K562 (cell line): ENCODE measurements around the gene MLANA. TPM values are rescaled to one million over a fixed set of nuclear protein-coding genes. Genes with fewer than 3 reads are reported as not detected.

Experiments used
- ATAC-seq: fragments of 200-7000 bp; cut with Tn5 transposase; 3 replicates; pipeline ENCODE4 v1.9.1; 2020; ENCODE audit warnings: moderate library complexity
- BruUV-seq: library from RNA; stranded (reverse); fragments of 400-500 nt; replicated peaks from 2 replicates; lab custom pipeline; 2021; lab: Mats Ljungman, UMichigan
- CTCF ChIA-PET: fragments of 300-600 bp; formaldehyde crosslinking; extraction: SDS; loops from one replicate; lab custom pipeline; 2021; ENCODE audit warnings: low intra/inter-chr PET ratio; lab: Yijun Ruan, JAX
- POLR2A ChIA-PET: fragments of 300-600, 350-650 bp; sonication (Branson Sonifier 250); formaldehyde crosslinking; extraction: SDS; loops from one replicate; lab custom pipeline; 2021; ENCODE audit warnings: antibody characterized with exemption, inconsistent platforms; lab: Yijun Ruan, JAX
- DNase-seq, 4 experiments: peaks; one replicate each; pipeline versions ENCODE4 v3.0.0 to v3.0.0-alpha.2; 2011 to 2018; ENCODE audit warnings: low spot score in 3 of 4, mixed read lengths in 3 of 4; ENCODE audit errors: extremely low read depth in 1 of 4
- FAIRE-seq: peaks from 2 replicates; lab custom pipeline; 2011; peaks lifted over from hg19 to GRCh38; lab: Jason Lieb, UNC
- H2AFZ ChIP-seq: 2 replicates; pipeline ENCODE4 v1.6.0; 2011; ENCODE audit warnings: low read depth, low read length, control low read depth, inconsistent platforms
- H3K27ac ChIP-seq: fragments of 200-600 bp; 3 replicates; pipeline ENCODE4 v1.8.0; 2011; ENCODE audit warnings: low read depth, mild to moderate bottlenecking, control low read depth, inconsistent platforms, low read length, moderate library complexity, mixed read lengths; ENCODE audit errors: extremely low read depth
- H3K27me3 ChIP-seq, 2 experiments: fragments of 300-600 bp in 1 of 2; 2 replicates in 1 of 2; 3 replicates in 1 of 2; pipeline versions ENCODE4 v1.6.0 to v1.8.0; 2011; ENCODE audit warnings: inconsistent platforms in 2 of 2, low read length in 2 of 2, mild to moderate bottlenecking in 1 of 2, mixed read lengths in 1 of 2, moderate library complexity in 1 of 2; ENCODE audit not compliant: control insufficient read depth in 2 of 2, insufficient read depth in 2 of 2
- H3K36me3 ChIP-seq: fragments of 300-600 bp; 3 replicates; pipeline ENCODE4 v1.8.0; 2011; ENCODE audit warnings: mild to moderate bottlenecking, low read length, inconsistent platforms; ENCODE audit not compliant: control insufficient read depth, insufficient read depth
- H3K4me1 ChIP-seq, 2 experiments: fragments of 200-600 bp in 1 of 2; replicated peaks in 1 of 2; 2 replicates in 1 of 2; 3 replicates in 1 of 2; pipeline versions ENCODE4 v1.5.1 to v1.8.0; 2011; ENCODE audit warnings: inconsistent platforms in 2 of 2, low read length in 2 of 2, mild to moderate bottlenecking in 1 of 2, mixed read lengths in 1 of 2, moderate library complexity in 1 of 2; ENCODE audit not compliant: control insufficient read depth in 2 of 2, insufficient read depth in 2 of 2
- H3K4me2 ChIP-seq: 2 replicates; pipeline ENCODE4 v1.6.1; 2011; ENCODE audit warnings: low read length, control low read depth, inconsistent platforms, mixed read lengths; ENCODE audit not compliant: insufficient read depth
- H3K4me3 ChIP-seq: fragments of 200-600 bp; sonication (generic), shearing (Covaris generic); 2 replicates; pipeline ENCODE4 v1.5.1; 2016; ENCODE audit warnings: control low read depth, inconsistent platforms
- H3K79me2 ChIP-seq: fragments of 200-600 bp; 3 replicates; pipeline ENCODE4 v1.8.0; 2011; ENCODE audit warnings: low read length, inconsistent platforms; ENCODE audit not compliant: control insufficient read depth, insufficient read depth
- H3K9ac ChIP-seq, 2 experiments: 2 replicates each; pipeline versions ENCODE4 v1.6.0 to v1.6.1; 2011; ENCODE audit warnings: low read depth in 2 of 2, low read length in 2 of 2, control low read depth in 1 of 2, inconsistent platforms in 1 of 2, mild to moderate bottlenecking in 1 of 2, mixed read lengths in 1 of 2; ENCODE audit not compliant: insufficient read depth in 1 of 2
- H3K9me1 ChIP-seq: one replicate; pipeline ENCODE4 v1.6.0; 2011; ENCODE audit warnings: inconsistent platforms, mild to moderate bottlenecking, low read length, moderate library complexity; ENCODE audit not compliant: control insufficient read depth, insufficient read depth
- H3K9me3 ChIP-seq: replicated peaks from 2 replicates; pipeline ENCODE4 v1.5.1; 2011; ENCODE audit warnings: low read depth, low read length, inconsistent platforms; ENCODE audit not compliant: control insufficient read depth, insufficient read depth
- H4K20me1 ChIP-seq: replicated peaks from 2 replicates; pipeline ENCODE4 v1.6.1; 2011; ENCODE audit warnings: low read length, inconsistent platforms, mixed read lengths; ENCODE audit not compliant: control insufficient read depth, insufficient read depth
- CREM ChIP-seq: IDR thresholded peaks from 2 replicates; pipeline ENCODE4 v1.6.1; 2014; ENCODE audit warnings: antibody characterized with exemption, low read depth
- DDX20 ChIP-seq: fragments of 450-650 bp; IDR thresholded peaks from 2 replicates; pipeline ENCODE4 v1.6.1; 2016; ENCODE audit warnings: missing genetic modification characterization, low read depth, mild to moderate bottlenecking, missing compliant biosample characterization, moderate library complexity
- ERF ChIP-seq: fragments of 450-650 bp; formaldehyde crosslinking; IDR thresholded peaks from 2 replicates; pipeline ENCODE4 v1.4.0; 2020; ENCODE audit warnings: mild to moderate bottlenecking, mixed read lengths
- ESRRA ChIP-seq: fragments of 450-650 bp; IDR thresholded peaks from 2 replicates; pipeline ENCODE4 v1.6.1; 2014; ENCODE audit warnings: low read depth, mild to moderate bottlenecking, moderate library complexity, borderline replicate concordance
- KLF13 ChIP-seq: fragments of 450-650 bp; IDR thresholded peaks from 2 replicates; pipeline ENCODE4 v1.6.1; 2016; ENCODE audit warnings: missing genetic modification characterization, low read depth, mild to moderate bottlenecking, missing compliant biosample characterization, moderate library complexity, borderline replicate concordance
- KLF16 ChIP-seq: IDR thresholded peaks from 2 replicates; pipeline ENCODE4 v1.6.1; 2016; ENCODE audit warnings: antibody characterized with exemption
- MTF1 ChIP-seq: fragments of 250-450 bp; sonication (Bioruptor Pico); IDR thresholded peaks from 2 replicates; pipeline ENCODE4 v1.9.0; 2021; ENCODE audit warnings: moderate library complexity, mild to moderate bottlenecking, inconsistent platforms, borderline replicate concordance
- NFXL1 ChIP-seq: fragments of 450-650 bp; formaldehyde crosslinking; IDR thresholded peaks from 2 replicates; pipeline ENCODE4 v1.4.0; 2021; ENCODE audit warnings: mild to moderate bottlenecking
- NR2C2 ChIP-seq, 2 experiments: fragments of 200-800 bp in 1 of 2; sonication (Bioruptor generic) in 1 of 2; sonication (generic) in 1 of 2; formaldehyde crosslinking in 1 of 2; IDR thresholded peaks; 2 replicates each; pipeline versions ENCODE4 v1.6.1 to v1.8.0; 2016 to 2022; ENCODE audit warnings: mild to moderate bottlenecking in 1 of 2, missing compliant biosample characterization in 1 of 2, missing genetic modification characterization in 1 of 2, missing genetic modification reagents in 1 of 2
- SRSF9 ChIP-seq: fragments of 200-400 bp; formaldehyde crosslinking; IDR thresholded peaks from 2 replicates; pipeline ENCODE4 v1.6.1; 2017; ENCODE audit warnings: low read depth, low read length, borderline replicate concordance
- TOE1 ChIP-seq, 2 experiments: fragments of 450-650 bp in 1 of 2; sonication (generic) in 1 of 2; formaldehyde crosslinking in 1 of 2; IDR thresholded peaks; 2 replicates each; pipeline versions ENCODE4 v1.7.1 to v1.8.0; 2016 to 2022; ENCODE audit warnings: borderline replicate concordance in 2 of 2, mild to moderate bottlenecking in 2 of 2, antibody characterized with exemption in 1 of 2, inconsistent platforms in 1 of 2, low read depth in 1 of 2, missing genetic modification reagents in 1 of 2, moderate library complexity in 1 of 2
- ZC3H4 ChIP-seq: sonication (generic); formaldehyde crosslinking; IDR thresholded peaks from 2 replicates; pipeline ENCODE4 v1.9.0; 2021; ENCODE audit warnings: missing genetic modification reagents, borderline replicate concordance
- ZNF436 ChIP-seq: fragments of 250-450, 450-650 bp; sonication (Bioruptor Pico); formaldehyde crosslinking; IDR thresholded peaks from 2 replicates; pipeline ENCODE4 v1.7.0; 2020; ENCODE audit warnings: mild to moderate bottlenecking
- ZNF561 ChIP-seq: fragments of 450-650 bp; formaldehyde crosslinking; conservative IDR thresholded peaks from 2 replicates; pipeline ENCODE4 v1.4.0; 2020; ENCODE audit warnings: mild to moderate bottlenecking, moderate library complexity
- ZNF644 ChIP-seq: fragments of 200-800 bp; sonication (Bioruptor generic); IDR thresholded peaks from 2 replicates; pipeline ENCODE4 v1.6.1; 2016; ENCODE audit warnings: low read depth, missing genetic modification characterization, missing compliant biosample characterization
- WGBS: fragments of 100-300 bp; shearing (Covaris generic); methylation state at CpG from one replicate; pipeline ENCODE4 v1.1.6; 2016; ENCODE audit warnings: low coverage, mixed read lengths; ENCODE audit not compliant: insufficient coverage; ENCODE audit errors: missing lambda C conversion rate; 5-methylcytosine and 5-hydroxymethylcytosine counted together
- in situ Hi-C: fragments of 300-500 bp; cut with MboI; formaldehyde crosslinking; loops from 4 replicates; pipeline ENCODE4 v1.15.0; 2018; ENCODE audit warnings: inconsistent platforms, mixed read lengths
- intact Hi-C: fragments of 100-400 bp; cut with micrococcal nuclease; formaldehyde crosslinking; loops from 2 replicates; pipeline ENCODE4 v1.14.2; 2022
- polyA plus RNA-seq, 8 experiments: library from polyadenylated mRNA; depleted of rRNA in 4 of 8; stranded (reverse) in 5 of 8; unstranded in 3 of 8; fragments of >200 nt; fragmentation: Nextera tagmentation in 2 of 8; fragmentation: Illumina TruSeq in 1 of 8; extraction: Ambion mirVana in 2 of 8; extraction: Trizol in 1 of 8; gene quantifications; 2 replicates each; pipeline versions ENCODE4 v1.2.1 to v1.2.3, GENCODE V29; 2011 to 2014; ENCODE audit warnings: inconsistent platforms in 1 of 8, missing spikeins in 1 of 8
- total RNA-seq, 7 experiments: library from RNA; depleted of rRNA in 6 of 7; stranded (reverse); fragments of >200 nt in 6 of 7; fragmentation: Illumina TruSeq in 2 of 7; extraction: Trizol in 2 of 7; gene quantifications; 2 replicates each; pipeline versions ENCODE4 v1.2.1 to v1.2.3, GENCODE V29; 2011 to 2021; ENCODE audit warnings: low replicate concordance in 1 of 7
- TF ChIP-seq, protein P1 (sequence below): sonication (generic); formaldehyde crosslinking; IDR thresholded peaks from 2 replicates; pipeline ENCODE4 v1.8.0; 2022; ENCODE audit warnings: mild to moderate bottlenecking, low read depth, missing genetic modification reagents
- TF ChIP-seq, protein P2 (sequence below): IDR thresholded peaks from 2 replicates; pipeline ENCODE4 v1.6.1; 2016; ENCODE audit warnings: missing genetic modification characterization, missing compliant biosample characterization

The MLANA gene
- total and polyA plus RNA-seq, 9 of the 15 experiments (the other 6 are each of a cell fraction or from before 2014, with no cell fraction given), result not detected

DNA sequence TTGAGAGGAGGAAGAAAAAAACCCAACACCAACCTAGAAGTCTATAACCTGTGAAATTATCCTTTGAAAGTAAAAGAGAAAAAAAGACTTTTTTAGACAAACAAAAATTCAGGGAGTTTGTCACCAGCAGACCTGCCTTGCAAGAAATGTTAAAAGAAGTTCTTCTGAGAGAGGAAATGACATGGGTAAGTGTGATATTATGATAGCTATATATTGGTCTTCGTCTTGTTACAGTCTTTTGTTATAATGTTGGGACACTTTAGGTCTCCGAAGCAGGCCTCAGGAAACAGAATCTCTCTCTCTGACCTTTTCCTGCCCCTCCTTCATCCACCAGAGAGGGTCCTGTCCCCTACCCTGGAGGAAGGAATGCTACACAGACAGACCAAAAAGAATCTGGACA, 16.6 kb upstream of the MLANA start:
- WGBS, result 77% methylated on average over 2 of the region's 2 CpGs
- peaks cover 2% of the 10 kb centered on the region for H3K9me1 ChIP-seq
- no peaks in the 10 kb centered on the region for H3K9me3 ChIP-seq
- H3K27me3 ChIP-seq, result no peaks in the 10 kb centered on the region
- CTCF ChIA-PET, result no interaction called here
- FAIRE-seq (no peak), DNase-seq (no peak), ATAC-seq (no peak)
- no peaks in the 10 kb centered on the region for H4K20me1 ChIP-seq
- in situ Hi-C loops (no loop called here), intact Hi-C loops (no loop called here)
- no peak overlapping the region for H3K4me3 ChIP-seq
- peaks cover 16 to 40% of the 10 kb centered on the region in 2 experiments; a peak in 4 of 5 replicates for H3K4me1 ChIP-seq
- BruUV-seq, result no TSS peak
- H3K27ac ChIP-seq, result no peak overlapping the region
- TF ChIP-seq KLF16 (no peak), SRSF9 (no peak), NFXL1 (CRISPR knock-in tag) (no peak), ZNF644 (tag) (no peak), ZNF561 (CRISPR knock-in tag) (no peak), ZC3H4 (CRISPR knock-in tag) (no peak), ZNF436 (CRISPR knock-in tag) (no peak), MTF1 (CRISPR knock-in tag) (no peak), DDX20 (tag) (no peak), NR2C2 (CRISPR knock-in tag; IDR thresholded peaks at IDR 0.05) (no peak), NR2C2 (tag; IDR thresholded peaks at IDR 0.05) (no peak), ERF (CRISPR knock-in tag) (no peak), CREM (no peak), TOE1 (IDR thresholded peaks at IDR 0.05; ENCODE audit: borderline replicate concordance) (no peak), TOE1 (CRISPR knock-in tag; IDR thresholded peaks at IDR 0.05; ENCODE audit: borderline replicate concordance, low read depth) (no peak), ESRRA (no peak), KLF13 (tag) (no peak)
- TF ChIP-seq, protein P1, sequence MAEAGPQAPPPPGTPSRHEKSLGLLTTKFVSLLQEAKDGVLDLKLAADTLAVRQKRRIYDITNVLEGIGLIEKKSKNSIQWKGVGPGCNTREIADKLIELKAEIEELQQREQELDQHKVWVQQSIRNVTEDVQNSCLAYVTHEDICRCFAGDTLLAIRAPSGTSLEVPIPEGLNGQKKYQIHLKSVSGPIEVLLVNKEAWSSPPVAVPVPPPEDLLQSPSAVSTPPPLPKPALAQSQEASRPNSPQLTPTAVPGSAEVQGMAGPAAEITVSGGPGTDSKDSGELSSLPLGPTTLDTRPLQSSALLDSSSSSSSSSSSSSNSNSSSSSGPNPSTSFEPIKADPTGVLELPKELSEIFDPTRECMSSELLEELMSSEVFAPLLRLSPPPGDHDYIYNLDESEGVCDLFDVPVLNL (CRISPR knock-in tag), result no peak
- TF ChIP-seq, protein P2, sequence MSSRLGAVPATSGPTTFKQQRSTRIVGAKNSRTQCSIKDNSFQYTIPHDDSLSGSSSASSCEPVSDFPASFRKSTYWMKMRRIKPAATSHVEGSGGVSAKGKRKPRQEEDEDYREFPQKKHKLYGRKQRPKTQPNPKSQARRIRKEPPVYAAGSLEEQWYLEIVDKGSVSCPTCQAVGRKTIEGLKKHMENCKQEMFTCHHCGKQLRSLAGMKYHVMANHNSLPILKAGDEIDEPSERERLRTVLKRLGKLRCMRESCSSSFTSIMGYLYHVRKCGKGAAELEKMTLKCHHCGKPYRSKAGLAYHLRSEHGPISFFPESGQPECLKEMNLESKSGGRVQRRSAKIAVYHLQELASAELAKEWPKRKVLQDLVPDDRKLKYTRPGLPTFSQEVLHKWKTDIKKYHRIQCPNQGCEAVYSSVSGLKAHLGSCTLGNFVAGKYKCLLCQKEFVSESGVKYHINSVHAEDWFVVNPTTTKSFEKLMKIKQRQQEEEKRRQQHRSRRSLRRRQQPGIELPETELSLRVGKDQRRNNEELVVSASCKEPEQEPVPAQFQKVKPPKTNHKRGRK (tag), result no peak
- no peak overlapping the region for H3K4me2 ChIP-seq
- no peaks in the 10 kb centered on the region for H3K79me2 ChIP-seq
- POLR2A ChIA-PET, result no interaction called here
- H2AFZ ChIP-seq, result no peak overlapping the region
- no peaks in the 10 kb centered on the region; the same call in 2 of the 3 replicates for H3K36me3 ChIP-seq
- H3K9ac ChIP-seq, result no peak overlapping the region
